Transverse colon (tissue), 4 donors: ENCODE results near the gene TUBB. TPM values are rescaled to one million over a fixed set of nuclear protein-coding genes. Genes with fewer than 3 reads are reported as not detected.
A peak's percentile ranks its signal among the peaks of the same experiment; 100 is the strongest.

ENCODE experiments used
- DNase-seq: peaks from one replicate; pipeline ENCODE4 v3.0.0-alpha.2; 2019
- H3K27ac ChIP-seq, 4 donors: fragments of 200-600 bp; sonication (generic); 2 replicates each; pipeline ENCODE4 v1.5.1; 2016 to 2018; ENCODE audit warnings: inconsistent platforms in 4 of 4
- H3K27me3 ChIP-seq: fragments of 200-600 bp; sonication (generic); 2 replicates; pipeline ENCODE4 v1.5.1; 2017; ENCODE audit warnings: inconsistent platforms
- H3K36me3 ChIP-seq, 4 donors: fragments of 200-600 bp; sonication (generic); 2 replicates each; pipeline ENCODE4 v1.5.1; 2017 to 2019; ENCODE audit warnings: inconsistent platforms in 4 of 4
- H3K4me1 ChIP-seq, 4 donors: fragments of 200-600 bp; sonication (generic); 2 replicates each; pipeline ENCODE4 v1.5.1; 2017 to 2020; ENCODE audit warnings: inconsistent platforms in 4 of 4
- H3K4me3 ChIP-seq, 4 donors: fragments of 200-600 bp; sonication (generic); 1 replicate in 1 of 4; 2 replicates in 3 of 4; pipeline versions ENCODE4 v1.5.1 to v1.6.1; 2017 to 2019; ENCODE audit warnings: inconsistent platforms in 4 of 4
- H3K9me3 ChIP-seq, 2 donors: fragments of 200-600 bp; sonication (generic); 2 replicates each; pipeline ENCODE4 v1.5.1; 2017 to 2019; ENCODE audit warnings: inconsistent platforms in 2 of 2
- EP300 ChIP-seq: sonication (generic); formaldehyde crosslinking; IDR thresholded peaks from one replicate; pipeline ENCODE4 v1.6.1; 2017; ENCODE audit warnings: antibody characterized with exemption, low read depth
- POLR2A ChIP-seq: fragments of 450-650 bp; IDR thresholded peaks from one replicate; pipeline ENCODE4 v1.6.1; 2016; ENCODE audit warnings: antibody characterized with exemption, mild to moderate bottlenecking, moderate library complexity
- POLR2AphosphoS5 ChIP-seq, 3 donors: sonication (generic); formaldehyde crosslinking; IDR thresholded peaks; one replicate each; pipeline ENCODE4 v1.6.1; 2016; ENCODE audit warnings: antibody characterized with exemption in 3 of 3
- WGBS, 2 donors: methylation state at CpG; one replicate each; pipeline ENCODE4 v1.1.5; 2018; ENCODE audit warnings: low coverage in 1 of 2; 5-methylcytosine and 5-hydroxymethylcytosine counted together
- in situ Hi-C, 4 donors: fragments of 200-750 bp; cut with MboI; loops; one replicate each; pipeline versions ENCODE4 v1.15.0 to v1.15.1; 2017; ENCODE audit warnings: low sequenced_read_pairs in 3 of 4, low pct_ligation_motif_present in 1 of 4, low pct_unique_long_range_greater_than_20kb in 1 of 4
- intact Hi-C: fragments of 100-400 bp; cut with DNase I; formaldehyde crosslinking; loops from one replicate; pipeline ENCODE4 v1.15.1; 2023; ENCODE audit warnings: low total_unique reads
- total RNA-seq, 4 donors: library from RNA; depleted of rRNA; stranded (reverse); fragments of >200 nt; gene quantifications; one replicate each; pipeline ENCODE4 v1.1.0, GENCODE V29; 2016
- TF ChIP-seq, protein P1 (sequence below), 5 experiments: fragments of 200-600 bp in 3 of 5; fragments of 450-650 bp in 2 of 5; sonication (generic) in 3 of 5; IDR thresholded peaks; 1 replicate in 2 of 5; 2 replicates in 3 of 5; pipeline ENCODE4 v1.5.1; 2016 to 2017; ENCODE audit warnings: antibody characterized with exemption in 5 of 5, inconsistent platforms in 3 of 5, mild to moderate bottlenecking in 2 of 5, moderate library complexity in 1 of 5

TUBB gene
- total RNA-seq, 4 donors from 2014 or later = 77.1 to 128 (median 106) TPM

DNA sequence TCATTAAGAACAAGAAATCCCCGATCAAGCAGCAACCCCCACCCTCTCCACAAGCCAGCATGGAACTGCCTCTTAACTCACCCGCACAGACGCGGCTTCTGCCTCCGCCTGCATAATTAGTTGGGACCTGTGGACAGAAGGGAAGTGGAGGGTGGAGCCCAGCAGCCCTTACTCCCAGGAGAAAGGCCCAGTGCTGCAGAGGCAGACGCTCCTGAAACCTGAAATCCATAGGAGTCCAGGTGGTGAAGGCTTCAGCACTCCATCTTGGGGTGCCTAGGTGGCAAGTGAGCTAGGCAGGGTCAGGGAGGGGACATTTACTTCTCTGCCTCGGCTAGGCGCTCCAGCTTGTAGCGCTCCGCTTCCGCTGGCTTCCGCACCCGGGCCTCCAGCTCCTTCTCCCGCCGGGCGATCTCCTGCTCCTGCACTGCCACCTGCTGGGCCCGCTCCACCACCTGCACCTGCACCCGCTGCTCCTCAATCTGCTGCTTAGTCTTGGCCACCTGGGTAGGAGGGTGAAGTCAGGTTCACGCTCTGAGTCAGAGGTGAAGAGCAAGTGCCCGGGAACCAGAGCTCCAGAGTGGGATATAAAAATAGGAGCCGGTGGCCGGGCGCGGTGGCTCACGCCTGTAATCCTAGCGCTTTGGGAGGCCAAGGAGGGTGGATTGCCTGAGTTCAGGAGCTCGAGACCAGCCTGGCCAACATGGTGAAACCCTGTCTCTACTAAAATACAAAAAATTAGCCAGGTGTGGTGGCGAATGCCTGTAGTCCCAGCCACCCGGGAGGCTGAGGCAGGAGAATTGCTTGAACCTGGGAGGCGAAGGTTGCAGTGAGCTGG lies 10.7 kb downstream of the TUBB start:
- Histone ChIP-seq H3K36me3 (peaks cover 0 to 46% (median 22%) of the 10 kb centered on the region in 4 donors), H3K4me3 (peak overlapping the region in 1 of 4 donors; percentile 29), H3K27ac (peak overlapping the region; percentile 52 to 73 (median 71)), H3K4me1 (peaks cover 7 to 22% (median 9%) of the 10 kb centered on the region in 4 donors), H3K27me3 (no peaks in the 10 kb centered on the region), H3K9me3 (no peaks in the 10 kb centered on the region)
- intact Hi-C loops = no loop called here
- 35 to 52% methylated on average over 7 to 30 of the region's 30 CpGs for WGBS, 2 donors
- TF ChIP-seq POLR2AphosphoS5 (IDR thresholded peaks at IDR 0.05) (peak in 2 of 3 donors; percentile 32 to 33), POLR2A (no peak)
- TF ChIP-seq, protein P1, sequence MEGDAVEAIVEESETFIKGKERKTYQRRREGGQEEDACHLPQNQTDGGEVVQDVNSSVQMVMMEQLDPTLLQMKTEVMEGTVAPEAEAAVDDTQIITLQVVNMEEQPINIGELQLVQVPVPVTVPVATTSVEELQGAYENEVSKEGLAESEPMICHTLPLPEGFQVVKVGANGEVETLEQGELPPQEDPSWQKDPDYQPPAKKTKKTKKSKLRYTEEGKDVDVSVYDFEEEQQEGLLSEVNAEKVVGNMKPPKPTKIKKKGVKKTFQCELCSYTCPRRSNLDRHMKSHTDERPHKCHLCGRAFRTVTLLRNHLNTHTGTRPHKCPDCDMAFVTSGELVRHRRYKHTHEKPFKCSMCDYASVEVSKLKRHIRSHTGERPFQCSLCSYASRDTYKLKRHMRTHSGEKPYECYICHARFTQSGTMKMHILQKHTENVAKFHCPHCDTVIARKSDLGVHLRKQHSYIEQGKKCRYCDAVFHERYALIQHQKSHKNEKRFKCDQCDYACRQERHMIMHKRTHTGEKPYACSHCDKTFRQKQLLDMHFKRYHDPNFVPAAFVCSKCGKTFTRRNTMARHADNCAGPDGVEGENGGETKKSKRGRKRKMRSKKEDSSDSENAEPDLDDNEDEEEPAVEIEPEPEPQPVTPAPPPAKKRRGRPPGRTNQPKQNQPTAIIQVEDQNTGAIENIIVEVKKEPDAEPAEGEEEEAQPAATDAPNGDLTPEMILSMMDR (IDR thresholded peaks at IDR 0.05) = peak; percentile 60 to 86 (median 69)
- DNase-seq = peak; percentile 92
- in situ Hi-C loops = loop anchor here in 3 of 4 donors (10.0 to 25.0 kb wide), 2 partner anchors 94 to 156 kb away; partner anchors contain the start of gene DDR1 (in 2 of the 3)

DNA sequence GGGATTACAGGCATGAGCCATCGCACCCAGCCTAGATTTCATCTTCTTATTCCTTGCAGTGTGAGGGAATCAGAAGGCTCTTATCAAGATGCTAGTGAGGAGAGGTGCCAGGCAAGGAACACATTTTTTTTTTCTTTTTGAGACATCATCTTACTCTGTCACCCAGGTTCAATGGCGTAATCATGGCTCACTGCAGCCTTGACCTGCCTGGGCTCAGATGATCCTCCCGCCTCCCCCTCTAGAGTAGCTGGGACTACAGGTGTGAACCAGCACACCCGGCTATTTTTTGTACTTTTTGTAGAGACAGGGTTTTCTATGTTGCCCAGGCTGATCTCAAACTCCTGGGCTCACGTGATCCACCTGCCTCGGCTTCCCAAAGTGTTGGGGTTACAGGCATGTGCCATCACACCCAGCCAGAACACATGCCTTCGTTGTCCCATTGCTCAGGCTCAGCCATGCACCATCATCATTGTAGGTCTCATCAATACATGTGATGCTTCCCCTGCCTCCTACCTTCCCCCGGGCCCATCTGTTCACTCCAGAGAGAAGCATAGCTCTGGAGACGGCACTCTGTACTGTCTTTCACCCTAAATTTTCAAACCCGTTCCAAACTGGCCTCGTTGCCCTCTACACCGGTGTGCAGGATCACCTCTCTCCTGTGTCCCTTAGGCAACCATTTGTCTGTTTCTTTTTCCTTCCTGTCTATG lies 12.2 kb downstream of the TUBB start:
- H3K36me3 ChIP-seq = peaks cover 0 to 57% (median 21%) of the 10 kb centered on the region in 4 donors
- in situ Hi-C loops = loop anchor here in 3 of 4 donors (10.0 to 25.0 kb wide), 2 partner anchors 92 to 155 kb away; partner anchors contain the start of gene DDR1 (in 2 of the 3)
- peaks cover 7 to 38% (median 15%) of the 10 kb centered on the region in 4 donors for H3K4me1 ChIP-seq
- intact Hi-C loops = no loop called here
- TF ChIP-seq POLR2AphosphoS5 (IDR thresholded peaks at IDR 0.05) (no peak), POLR2A (no peak), EP300 (no peak)
- TF ChIP-seq, protein P1 (IDR thresholded peaks at IDR 0.05) = no peak
- no peaks in the 10 kb centered on the region for H3K9me3 ChIP-seq
- 93 to 100% methylated on average over 1 to 12 of the region's 12 CpGs for WGBS, 2 donors
- H3K4me3 ChIP-seq = no peak overlapping the region
- H3K27ac ChIP-seq = no peak overlapping the region
- DNase-seq = no peak
- no peaks in the 10 kb centered on the region for H3K27me3 ChIP-seq

DNA sequence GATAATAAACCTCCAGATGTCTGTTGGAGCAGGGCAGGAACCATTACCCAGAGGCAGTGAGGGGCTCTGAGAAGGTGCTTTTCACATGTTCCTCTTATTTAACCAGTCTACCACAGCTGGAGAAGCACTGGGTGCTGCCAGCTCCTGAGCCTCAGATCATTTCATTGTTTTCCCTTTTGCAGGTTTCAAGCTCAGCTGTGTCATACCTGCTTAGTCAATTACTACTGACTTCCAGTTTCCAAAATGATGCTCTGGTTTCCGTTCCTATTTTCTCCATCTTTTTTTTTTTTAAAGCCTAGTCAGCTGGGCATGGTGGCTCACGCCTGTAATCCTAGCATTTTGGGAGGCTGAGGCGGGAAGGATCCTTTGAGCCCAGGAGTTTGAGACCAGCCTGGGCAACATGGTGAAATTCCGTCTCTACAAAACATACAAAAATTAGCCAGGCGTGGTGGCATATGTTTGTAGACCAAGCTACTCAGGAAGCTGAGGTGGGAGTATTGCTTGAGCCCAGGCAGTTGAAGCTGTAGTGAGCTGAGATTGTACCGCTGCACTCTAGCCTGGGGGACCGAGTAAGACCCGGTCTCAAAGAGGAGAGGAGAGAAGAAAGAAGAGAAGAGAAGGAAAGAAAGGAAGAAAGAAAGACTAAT lies 15.6 kb downstream of the TUBB start:
- WGBS, 2 donors = 73 to 78% methylated on average over 4 to 8 of the region's 8 CpGs

More for the DNA sequence above, 15.6 kb downstream of the TUBB start:
- no peaks in the 10 kb centered on the region for H3K9me3 ChIP-seq
- DNase-seq = no peak
- H3K36me3 ChIP-seq = peaks cover 0 to 62% (median 22%) of the 10 kb centered on the region in 4 donors
- no peaks in the 10 kb centered on the region for H3K27me3 ChIP-seq
- in situ Hi-C loops = loop anchor here in 3 of 4 donors (10.0 to 25.0 kb wide), 2 partner anchors 89 to 152 kb away; partner anchors contain the start of gene DDR1 (in 2 of the 3)
- TF ChIP-seq POLR2A (no peak), EP300 (no peak), POLR2AphosphoS5 (IDR thresholded peaks at IDR 0.05) (no peak)
- TF ChIP-seq, protein P1 (IDR thresholded peaks at IDR 0.05) = no peak
- intact Hi-C loops = no loop called here
- H3K4me1 ChIP-seq = peaks cover 17 to 65% (median 22%) of the 10 kb centered on the region in 4 donors
- no peak overlapping the region for H3K27ac ChIP-seq
- no peak overlapping the region for H3K4me3 ChIP-seq
